ELR (cell line): Measurements from ENCODE around the gene ZNF516.
A peak's percentile ranks its signal among the peaks of the same experiment; 100 is the strongest.

Experiments
- DNase-seq: peaks from one replicate; pipeline ENCODE4 v3.0.0-alpha.2; 2015; ENCODE audit warnings: low read depth

ZNF516 gene

DNA sequence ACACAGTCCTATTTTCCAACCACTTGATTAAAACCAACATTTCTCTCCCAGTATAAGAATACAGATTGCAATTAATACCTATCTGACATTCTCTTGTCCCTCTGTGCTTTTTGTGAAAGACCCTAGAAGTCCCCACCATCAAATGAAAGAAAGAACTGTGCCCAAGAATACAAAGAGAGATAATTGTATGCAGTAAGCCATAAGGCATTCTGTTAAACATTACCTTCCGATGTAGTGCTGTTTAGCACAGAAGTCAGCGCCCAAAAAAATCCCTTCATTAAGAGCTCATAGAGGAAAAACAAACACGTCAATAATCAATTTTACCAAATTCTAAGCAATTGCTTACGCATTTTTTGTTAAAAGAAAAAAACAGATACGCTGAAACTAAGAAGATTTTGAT lies 41.1 kb downstream of the ZNF516 start:
- no peak for DNase-seq

DNA sequence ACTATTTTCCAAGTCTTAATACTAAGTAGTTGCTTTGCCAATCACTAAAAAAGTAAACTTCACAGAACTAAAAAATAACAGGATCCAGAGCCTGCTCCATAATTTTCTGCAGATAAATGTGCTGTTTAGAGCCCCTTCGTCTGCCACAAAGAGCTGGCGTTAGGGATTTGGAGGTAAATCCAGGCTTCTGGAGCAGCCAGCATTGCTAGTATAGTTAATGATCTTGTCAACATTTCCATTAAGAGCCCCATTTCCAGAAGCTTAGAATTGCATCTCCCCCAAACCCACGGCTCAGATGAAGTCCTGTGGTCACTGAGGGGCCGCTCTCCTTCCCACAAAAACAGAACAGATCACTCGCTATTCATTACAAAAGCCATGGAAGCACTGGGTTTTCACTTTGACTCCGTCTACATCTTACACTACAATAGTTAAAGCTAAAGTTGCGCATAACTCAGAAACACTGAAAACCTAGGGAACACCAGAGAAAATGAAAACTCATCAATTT lies 41.9 kb downstream of the ZNF516 start:
- no peak for DNase-seq

GRCh38 chr18:76452357-76452756 lies 42.7 kb downstream of the ZNF516 start:
- peak; percentile 60 for DNase-seq

GRCh38 chr18:76451396-76452331 lies 43.4 kb downstream of the ZNF516 start:
- peak; percentile 48 for DNase-seq

GRCh38 chr18:76450452-76451395 lies 44.3 kb downstream of the ZNF516 start:
- peak; percentile 79 for DNase-seq

GRCh38 chr18:76449111-76449453 lies 46.0 kb downstream of the ZNF516 start:
- no peak for DNase-seq

- no peak for DNase-seq
These were observed 46.6 kb downstream of the ZNF516 start for GRCh38 chr18:76448256-76449110.

DNA sequence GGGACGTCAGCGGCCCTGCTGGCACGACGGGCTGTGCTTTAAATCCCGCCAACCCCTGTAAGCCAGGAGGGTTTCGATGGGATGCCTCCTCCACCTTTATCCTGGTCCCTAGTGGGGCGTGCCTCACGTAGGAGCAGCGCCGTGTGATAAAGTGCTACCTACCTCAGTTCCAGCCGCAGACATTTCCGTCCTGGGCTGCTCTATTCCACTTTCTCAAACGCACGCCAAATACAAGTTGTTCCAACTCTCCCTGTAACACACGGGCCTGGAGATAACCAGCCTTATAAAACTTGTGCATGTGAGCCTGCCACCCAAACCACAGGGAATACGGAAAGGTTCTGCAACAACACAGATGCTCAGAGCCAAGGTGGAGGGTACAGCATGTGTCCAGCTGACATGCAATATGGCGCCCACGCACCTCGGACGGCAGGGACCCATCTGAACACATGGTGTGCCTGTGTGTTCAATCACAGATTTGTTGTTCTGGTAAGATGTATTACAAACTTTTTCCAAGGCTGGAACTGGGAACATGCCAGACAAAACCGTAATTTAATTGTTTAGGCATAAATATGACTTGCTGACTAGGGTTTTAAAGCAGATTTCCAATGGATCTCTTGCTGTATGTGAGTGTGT lies 47.7 kb downstream of the ZNF516 start:
- no peak for DNase-seq

DNA sequence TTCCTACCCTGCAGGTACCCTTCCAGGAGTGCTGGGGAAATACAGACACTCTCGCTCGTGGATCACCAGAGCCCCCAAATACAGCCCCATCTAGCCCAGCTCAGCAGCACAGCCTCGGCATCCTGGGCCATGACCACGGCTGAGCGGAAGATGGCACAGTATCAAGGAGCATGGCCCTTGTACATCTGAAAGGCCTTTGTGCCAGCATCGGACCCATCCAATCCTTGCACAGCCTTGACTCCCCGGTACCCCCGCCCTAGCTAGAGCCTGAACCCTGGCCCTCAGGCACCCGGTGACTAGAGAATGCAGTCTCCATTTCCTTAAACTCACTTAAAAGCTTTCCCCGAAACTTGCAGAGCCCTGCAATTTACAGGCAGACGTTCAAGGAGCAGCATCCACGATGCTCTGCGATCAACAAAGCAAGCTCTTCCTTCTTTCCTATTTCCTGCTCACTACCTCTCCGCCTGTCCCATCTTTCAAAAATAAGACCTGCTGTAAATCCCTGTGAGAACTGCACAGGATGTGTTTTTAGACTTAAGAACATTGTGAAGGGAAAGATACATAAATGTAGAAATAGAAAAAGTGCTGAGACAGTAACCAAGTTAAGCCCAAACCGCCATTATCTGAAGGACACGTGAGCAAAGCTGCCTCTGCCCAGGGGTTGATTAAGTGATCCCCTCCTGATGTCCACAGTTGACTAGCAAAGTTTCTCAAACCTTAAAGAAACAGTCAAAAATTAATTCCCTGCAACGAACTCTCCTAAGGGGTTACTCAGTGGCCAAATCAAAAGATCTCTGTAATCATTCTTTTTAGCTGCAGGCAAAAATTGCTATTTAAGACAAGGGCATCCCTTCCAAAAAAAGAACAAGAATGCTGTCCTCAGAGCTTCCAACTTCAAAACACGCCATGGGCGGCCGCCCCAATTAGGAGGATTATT lies 48.5 kb downstream of the ZNF516 start:
- no peak for DNase-seq

DNA sequence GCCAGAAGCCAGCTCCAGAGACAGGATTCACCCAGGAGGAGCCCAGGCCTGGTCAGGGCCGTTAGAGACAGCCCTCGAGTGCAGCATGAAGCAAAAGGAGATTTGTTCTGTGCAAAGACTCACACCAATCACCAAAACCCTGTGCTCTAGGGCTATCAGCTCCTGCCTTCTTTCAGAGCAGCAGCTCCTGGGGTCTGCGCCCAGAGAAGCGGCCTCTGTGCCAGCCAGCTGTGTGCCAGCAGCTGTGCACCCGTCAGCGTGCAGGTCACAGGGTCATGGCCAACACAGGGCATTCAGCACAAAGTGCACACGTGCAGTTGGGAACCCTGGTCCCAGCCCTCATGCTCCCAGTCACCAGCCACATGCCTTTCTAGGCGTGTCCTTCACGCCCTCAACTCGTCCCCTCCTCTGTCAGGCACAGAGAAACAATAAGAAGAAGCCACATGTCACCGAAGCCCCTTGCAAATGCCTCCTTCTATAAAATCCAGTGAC lies 49.3 kb downstream of the ZNF516 start:
- peak; percentile 30 for DNase-seq

DNA sequence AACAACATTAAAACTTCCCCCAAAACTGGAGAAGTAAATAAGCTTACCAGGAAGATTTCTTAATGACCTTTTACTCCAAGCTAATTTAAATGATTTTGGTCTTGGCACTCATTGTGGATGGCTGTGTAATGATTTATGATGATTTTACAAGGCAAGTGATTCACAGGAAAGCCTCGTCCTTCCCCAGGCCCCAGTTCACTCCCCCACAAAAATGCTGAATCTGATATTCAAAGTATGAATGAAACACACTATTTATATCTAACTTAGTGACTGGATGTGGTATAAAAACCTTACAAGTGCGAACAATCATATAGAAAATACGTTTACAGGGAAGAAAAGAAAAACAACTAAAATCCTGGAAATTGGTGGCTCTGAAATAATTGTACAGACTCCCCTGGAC lies 49.8 kb downstream of the ZNF516 start:
- DNase-seq, result peak; percentile 82

- DNase-seq, result no peak
These were observed 50.5 kb downstream of the ZNF516 start for GRCh38 chr18:76444446-76445105.

DNA sequence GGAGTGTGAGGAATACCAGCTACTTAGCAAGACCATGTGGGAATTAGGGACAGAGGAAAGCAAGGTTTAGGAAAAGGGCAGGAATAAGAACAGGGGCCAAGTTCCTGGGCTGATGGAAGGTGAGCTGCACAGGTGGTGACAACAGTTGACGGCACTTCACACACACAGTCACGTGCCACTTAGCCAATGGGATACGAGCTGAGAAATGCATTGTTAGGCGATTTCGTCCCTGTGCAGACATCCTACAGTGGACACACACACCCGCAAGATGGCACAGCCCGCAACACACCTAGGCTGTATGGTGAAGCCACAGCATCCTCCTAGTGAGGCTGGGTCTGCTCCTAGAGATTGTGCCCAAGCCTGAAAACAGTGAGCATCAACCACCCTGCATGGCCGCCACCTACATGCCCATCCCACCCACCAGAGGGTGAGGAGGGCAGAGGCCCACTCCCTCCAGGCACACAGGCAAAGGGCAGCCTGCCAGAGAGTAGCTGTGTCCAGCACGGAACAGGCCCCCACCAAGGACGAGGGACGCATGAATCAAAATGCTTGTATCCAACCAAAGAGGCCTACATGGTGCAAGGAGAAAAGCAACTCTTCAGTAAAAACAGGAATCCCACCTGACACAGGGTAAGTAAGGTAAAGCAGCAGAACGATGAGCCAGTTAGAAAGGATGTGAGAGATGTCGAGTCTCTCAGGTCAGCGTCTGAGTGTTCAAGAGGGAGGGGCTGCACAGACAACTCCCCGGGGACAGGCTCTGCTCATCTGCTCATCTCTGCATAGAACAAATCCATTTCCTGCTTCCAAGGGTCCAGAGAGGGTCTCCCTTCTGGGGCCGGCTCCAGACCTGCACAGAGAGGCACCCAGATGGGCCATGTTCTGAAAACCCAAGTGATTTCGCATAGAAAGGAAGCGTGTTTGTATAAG lies 51.3 kb downstream of the ZNF516 start:
- no peak for DNase-seq

- no peak for DNase-seq
These were observed 52.5 kb downstream of the ZNF516 start for GRCh38 chr18:76442413-76443171.

GRCh38 chr18:76441668-76442412 lies 53.2 kb downstream of the ZNF516 start:
- DNase-seq, result no peak

- DNase-seq, result no peak
These were observed 53.9 kb downstream of the ZNF516 start for GRCh38 chr18:76441002-76441667.
